ENCODE data around the gene GATAD1.

GATAD1 gene

DNA sequence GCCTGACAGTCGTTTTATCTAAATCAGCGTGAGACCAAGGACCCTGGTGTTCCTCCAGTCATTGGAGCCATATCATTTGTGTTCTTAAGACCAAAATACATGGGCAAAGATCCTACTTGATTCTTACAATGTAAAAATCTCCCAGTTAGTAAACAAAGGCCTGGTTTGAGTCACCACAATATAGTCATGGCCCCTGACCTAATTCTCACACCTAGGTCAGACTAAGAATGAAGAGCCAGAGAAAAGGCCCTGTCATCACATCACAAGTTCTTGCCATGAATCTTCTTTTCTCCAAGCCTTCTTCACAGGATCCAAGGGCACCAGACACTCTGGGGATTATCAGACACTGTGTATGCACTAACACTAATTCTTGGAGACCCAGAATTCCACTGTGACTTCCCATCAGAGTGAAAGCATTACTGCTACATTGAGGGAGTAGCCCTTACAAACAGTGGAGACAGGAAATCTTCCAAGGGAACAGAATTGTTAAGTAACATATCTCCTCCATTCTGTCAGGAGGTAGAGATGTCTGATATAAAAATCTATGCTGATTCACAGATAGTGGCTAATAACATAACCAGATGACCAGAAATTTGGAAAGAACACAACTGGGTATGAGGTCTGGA, 38.1 kb downstream of the GATAD1 start:
- DNase-seq: no peak

DNA sequence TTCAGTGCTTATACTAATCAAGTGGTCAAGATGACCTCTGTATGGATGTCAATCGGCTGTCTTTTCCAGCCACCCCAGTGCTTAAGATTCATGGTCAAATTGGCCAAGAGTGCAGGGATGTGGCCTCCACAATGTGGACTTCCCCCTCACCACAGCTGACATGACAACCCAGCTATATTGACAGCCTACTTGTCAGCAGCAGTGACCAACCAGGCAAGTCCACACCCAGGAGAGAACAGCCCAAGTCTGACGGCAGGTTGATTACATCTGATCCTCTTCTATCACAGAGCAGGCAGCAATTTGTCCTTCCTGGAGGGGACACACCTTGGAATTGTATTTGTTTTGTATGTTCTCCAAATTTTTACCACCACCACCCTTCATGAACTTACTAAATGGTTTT, 38.7 kb downstream of the GATAD1 start:
- no peak for DNase-seq

DNA sequence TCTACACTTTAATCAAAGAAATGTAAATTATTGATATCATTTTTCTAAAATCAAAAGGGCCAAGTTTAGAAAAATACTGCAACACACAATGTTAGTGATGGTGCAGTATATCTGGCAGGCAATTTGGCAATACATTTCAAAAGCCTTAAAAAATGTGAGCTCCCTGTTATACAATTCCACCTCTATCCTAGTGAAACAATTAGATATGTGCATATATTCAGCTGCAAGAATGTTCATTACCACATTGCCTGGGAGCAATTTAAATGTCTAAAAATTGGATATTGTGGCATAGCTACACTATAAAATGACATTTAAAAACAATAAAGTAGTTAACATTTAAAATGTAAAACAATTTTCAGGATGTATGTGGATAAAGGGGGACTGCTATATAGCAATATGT, 40.5 kb downstream of the GATAD1 start:
- DNase-seq: no peak

DNA sequence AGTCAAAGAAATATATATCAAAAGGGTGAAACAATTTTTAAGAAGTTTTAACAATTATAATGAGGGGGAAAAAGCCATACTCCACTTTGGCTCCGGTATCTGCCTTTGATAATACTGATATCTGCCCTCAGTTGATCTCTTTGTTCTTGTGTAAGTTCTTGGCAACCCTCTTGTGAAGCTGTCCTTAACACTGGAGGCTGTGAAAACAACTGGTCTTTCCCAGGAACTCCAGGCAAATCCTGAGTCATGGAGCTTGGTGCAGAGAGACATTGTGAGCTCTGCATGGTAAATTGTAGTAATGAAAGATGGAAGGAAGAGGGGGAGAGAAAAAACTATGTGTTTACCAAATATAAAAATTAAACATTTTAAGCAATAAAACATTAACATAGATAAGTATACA, 42.4 kb downstream of the GATAD1 start:
- DNase-seq: no peak

DNA sequence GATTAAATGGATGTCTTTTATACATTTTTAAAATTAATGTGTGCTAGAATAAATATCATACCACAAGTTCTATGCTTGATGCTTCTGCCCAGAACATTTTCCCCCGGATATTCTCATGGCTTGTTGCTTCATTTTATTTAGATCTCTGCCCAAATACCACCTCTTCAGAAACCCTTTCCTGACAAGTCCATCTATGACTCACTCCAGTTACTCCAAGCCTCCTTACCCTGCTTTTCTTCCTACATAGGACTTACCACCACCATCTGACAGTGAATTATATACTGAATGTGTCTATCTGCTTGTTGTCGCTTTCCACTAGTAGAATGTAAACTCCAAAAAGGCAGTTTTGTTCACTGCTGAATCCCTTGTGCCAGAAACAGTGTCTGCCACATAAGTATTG, 49.6 kb downstream of the GATAD1 start:
- no peak for DNase-seq

DNA sequence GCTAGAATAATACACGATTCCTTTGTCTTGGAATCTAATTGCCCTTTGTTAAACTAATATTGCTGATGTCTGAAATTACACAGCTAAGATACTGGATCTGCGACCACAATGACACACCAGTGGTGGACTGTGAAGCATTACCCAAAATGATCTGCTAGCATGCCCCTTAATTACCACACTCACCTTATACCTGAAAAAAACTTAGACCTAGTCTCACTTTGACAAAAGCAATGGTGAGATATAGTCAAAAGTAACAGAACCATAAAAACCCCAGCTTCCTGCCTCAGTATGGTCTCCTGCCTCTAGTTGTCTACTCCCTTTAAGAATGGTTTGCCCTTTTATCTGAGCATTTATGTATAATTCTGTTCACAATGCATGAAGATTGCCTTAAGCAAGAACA, 51.3 kb downstream of the GATAD1 start:
- no peak for DNase-seq

DNA sequence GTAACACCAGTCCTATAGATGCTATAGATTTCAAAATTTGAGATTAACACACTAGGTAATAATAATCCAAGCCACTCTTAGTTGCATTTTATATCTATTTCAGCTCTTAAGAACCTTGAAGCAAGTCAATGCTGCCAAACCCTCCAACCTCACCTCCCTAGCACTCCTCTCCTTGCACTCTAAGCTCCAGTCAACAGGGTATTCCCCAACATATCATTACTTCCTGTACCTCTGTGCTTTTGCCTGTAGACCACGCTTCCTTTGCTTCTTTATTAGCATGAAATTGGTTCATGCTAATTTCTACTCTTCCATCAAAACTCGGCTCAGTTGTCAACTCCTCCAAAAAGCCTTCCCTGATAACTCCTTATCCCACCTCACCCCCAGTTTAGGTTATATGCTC, 56.5 kb downstream of the GATAD1 start:
- DNase-seq: no peak

DNA sequence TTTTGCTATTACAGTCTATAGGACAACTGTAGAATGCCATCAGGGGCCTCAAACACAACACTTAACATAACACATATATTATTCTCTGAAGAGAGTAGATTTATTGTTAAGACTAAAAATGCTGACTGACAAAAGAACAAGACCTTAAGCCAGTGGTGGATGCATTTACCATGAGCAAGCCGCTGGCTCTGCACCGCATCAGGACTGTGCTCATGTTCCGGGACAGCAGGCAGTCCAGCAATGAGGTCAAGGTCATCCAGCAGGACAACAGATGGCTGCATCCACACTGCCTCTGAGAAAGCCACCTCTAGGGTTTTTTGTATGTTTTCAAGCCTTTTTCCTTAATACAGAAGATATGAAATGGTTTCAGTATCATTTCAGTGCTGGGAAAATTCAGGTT, 57.3 kb downstream of the GATAD1 start:
- no peak for DNase-seq

DNA sequence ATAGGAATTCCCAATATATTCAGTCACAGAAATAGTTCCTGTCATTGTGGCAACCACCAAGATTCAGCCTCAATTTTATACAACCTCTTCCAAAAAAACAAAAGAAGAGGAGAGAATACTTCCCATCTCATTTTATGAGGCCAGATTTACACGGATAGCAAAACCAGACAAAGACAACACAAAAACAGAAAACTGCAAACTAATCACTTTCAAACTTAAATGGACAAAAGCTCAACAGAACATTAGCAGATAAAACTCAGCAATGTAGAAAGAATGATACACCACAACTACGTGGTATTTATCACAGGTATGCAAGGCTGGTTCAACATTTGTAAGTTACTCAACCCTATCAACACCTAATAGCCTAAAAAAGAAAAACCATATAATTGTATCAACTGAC, 59.1 kb downstream of the GATAD1 start:
- no peak for DNase-seq

DNA sequence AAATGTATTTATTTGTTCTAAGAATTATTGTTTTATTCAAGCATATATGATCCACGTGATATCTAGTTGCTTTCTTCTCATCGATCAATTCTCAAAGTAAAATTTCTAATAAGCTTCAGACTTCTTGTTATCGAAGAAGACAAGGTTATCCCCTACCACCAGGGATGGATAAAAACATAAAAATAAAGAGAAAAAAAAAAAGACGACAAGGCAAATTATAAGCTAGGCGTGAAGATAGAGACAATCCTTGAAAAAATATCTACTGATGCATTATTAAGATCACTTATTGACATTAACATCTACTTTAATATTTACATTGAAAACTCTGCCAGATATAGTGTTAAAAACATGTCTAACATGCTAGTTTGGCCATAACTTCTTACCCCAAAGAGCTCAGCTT, 61.7 kb downstream of the GATAD1 start:
- DNase-seq: no peak
